ENCODE measurements around the gene PADI6. TPM values are rescaled to one million over a fixed set of nuclear protein-coding genes. Genes with fewer than 3 reads are reported as not detected.
"Not testable (repeated sequence)": the region's sequence is repeated elsewhere in the genome, so short reads cannot be mapped to it uniquely, and the experiment has no call there.

PADI6 gene
- polyA plus RNA-seq (ENCODE audit: insufficient read length in 4 of 4) = not detected

- no peak for DNase-seq (ENCODE audit: low read depth in 4 of 4, low spot score in 2 of 4)
Observed at GRCh38 chr1:17371896-17372295, at the start of gene PADI6. Gene PADI6 (plus strand): TSS chr1:17372196. CDS start chr1:17372246, 50 bp downstream.

GRCh38 chr1:17328855-17329254 lies 43.1 kb upstream of the PADI6 start:
- DNase-seq (ENCODE audit: low read depth in 4 of 4, low spot score in 2 of 4) = no peak

- no peak for DNase-seq (ENCODE audit: low read depth in 4 of 4, low spot score in 2 of 4)
Observed at GRCh38 chr1:17329610-17330009, 42.4 kb upstream of the PADI6 start.

- no peak for DNase-seq (ENCODE audit: low read depth in 4 of 4, low spot score in 2 of 4)
Observed at GRCh38 chr1:17330856-17331255, 41.1 kb upstream of the PADI6 start.

- DNase-seq (ENCODE audit: low read depth in 4 of 4, low spot score in 2 of 4) = no peak
Observed at GRCh38 chr1:17333081-17333480, 38.9 kb upstream of the PADI6 start.

- DNase-seq (ENCODE audit: low read depth in 4 of 4, low spot score in 2 of 4) = peak in 3 of 4 donors; percentile 11 to 28 (median 20)
Observed at GRCh38 chr1:17335821-17336710, 35.9 kb upstream of the PADI6 start.

GRCh38 chr1:17338706-17339493 lies 33.1 kb upstream of the PADI6 start:
- DNase-seq (ENCODE audit: low read depth in 4 of 4, low spot score in 2 of 4) = no peak

- no peak for DNase-seq (ENCODE audit: low read depth in 4 of 4, low spot score in 2 of 4)
Observed at GRCh38 chr1:17339521-17339920, 32.5 kb upstream of the PADI6 start.

- DNase-seq (ENCODE audit: low read depth in 4 of 4, low spot score in 2 of 4) = no peak
Observed at GRCh38 chr1:17340358-17340757, 31.6 kb upstream of the PADI6 start.

GRCh38 chr1:17342014-17342441 lies 30.0 kb upstream of the PADI6 start:
- DNase-seq (ENCODE audit: low read depth in 4 of 4, low spot score in 2 of 4) = no peak

GRCh38 chr1:17345506-17345905 lies 26.5 kb upstream of the PADI6 start:
- not testable (repeated sequence) for DNase-seq (ENCODE audit: low read depth in 4 of 4, low spot score in 2 of 4)

- no peak for DNase-seq (ENCODE audit: low read depth in 4 of 4, low spot score in 2 of 4)
Observed at GRCh38 chr1:17346046-17346789, 25.8 kb upstream of the PADI6 start.

GRCh38 chr1:17347769-17348592 lies 24.0 kb upstream of the PADI6 start:
- no peak for DNase-seq (ENCODE audit: low read depth in 4 of 4, low spot score in 2 of 4)

- no peak for DNase-seq (ENCODE audit: low read depth in 4 of 4, low spot score in 2 of 4)
Observed at GRCh38 chr1:17348593-17349234, 23.3 kb upstream of the PADI6 start.

GRCh38 chr1:17350083-17350482 lies 21.9 kb upstream of the PADI6 start:
- DNase-seq (ENCODE audit: low read depth in 4 of 4, low spot score in 2 of 4) = no peak

GRCh38 chr1:17350928-17351446 lies 21.0 kb upstream of the PADI6 start:
- DNase-seq (ENCODE audit: low read depth in 4 of 4, low spot score in 2 of 4) = no peak

- no peak for DNase-seq (ENCODE audit: low read depth in 4 of 4, low spot score in 2 of 4)
Observed at GRCh38 chr1:17351598-17352324, 20.2 kb upstream of the PADI6 start.

- no peak for DNase-seq (ENCODE audit: low read depth in 4 of 4, low spot score in 2 of 4)
Observed at GRCh38 chr1:17352419-17352909, 19.5 kb upstream of the PADI6 start.

Data from left renal cortex interstitium (tissue), 4 donors.